NCI-H524 treated with DMSO at 0.1 percent for 48 hours (cell line): ENCODE measurements around the gene ZNF814.
A peak's percentile ranks its signal among the peaks of the same experiment; 100 is the strongest.
"Not testable (repeated sequence)": the region's sequence is repeated elsewhere in the genome, so short reads cannot be mapped to it uniquely, and the experiment has no call there.

ENCODE experiments used
- DNase-seq: peaks from one replicate; lab custom pipeline; 2025; lab: John Stamatoyannopoulos, UW

ZNF814 gene

GRCh38 chr19:57862351-57862750 is 26.5 kb downstream of the ZNF814 start:
- not testable (repeated sequence) for DNase-seq

- not testable (repeated sequence) for DNase-seq
These were observed 34.7 kb downstream of the ZNF814 start for GRCh38 chr19:57854117-57854516.

- DNase-seq = not testable (repeated sequence)
These were observed 36.8 kb downstream of the ZNF814 start for GRCh38 chr19:57851812-57852603.

DNA sequence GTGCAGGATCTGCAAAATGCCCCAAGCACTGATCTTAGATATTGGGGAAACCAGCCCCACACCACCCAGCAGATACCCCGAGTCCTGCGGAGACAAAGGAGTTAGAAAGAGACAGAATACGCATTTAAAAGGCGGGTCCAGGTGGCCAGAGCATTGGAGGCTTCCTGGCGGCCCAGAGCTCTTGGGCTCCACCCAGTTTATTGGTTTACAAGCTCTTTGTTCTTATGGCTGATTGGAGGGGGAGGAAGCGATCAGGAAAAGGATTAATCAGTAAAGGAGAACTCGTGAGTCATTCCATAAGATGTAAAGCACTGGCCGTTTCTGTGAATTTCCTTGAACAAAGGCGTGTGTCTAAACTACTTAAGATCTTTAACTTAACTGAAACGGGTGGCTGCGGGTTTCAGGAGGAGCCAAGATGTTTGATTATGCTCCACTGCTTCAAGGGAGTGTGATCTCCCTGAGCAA is 38.3 kb downstream of the ZNF814 start:
- DNase-seq = no peak

GRCh38 chr19:57849666-57850473 is 39.0 kb downstream of the ZNF814 start, which contains the start of gene ZNF587:
TSS of gene ZNF587 (plus strand) at chr19:57849859. CDS start at chr19:57850039, 180 bp downstream.
- peak; percentile 45 for DNase-seq

GRCh38 chr19:57849162-57849665 is 39.6 kb downstream of the ZNF814 start:
- not testable (repeated sequence) for DNase-seq

DNA sequence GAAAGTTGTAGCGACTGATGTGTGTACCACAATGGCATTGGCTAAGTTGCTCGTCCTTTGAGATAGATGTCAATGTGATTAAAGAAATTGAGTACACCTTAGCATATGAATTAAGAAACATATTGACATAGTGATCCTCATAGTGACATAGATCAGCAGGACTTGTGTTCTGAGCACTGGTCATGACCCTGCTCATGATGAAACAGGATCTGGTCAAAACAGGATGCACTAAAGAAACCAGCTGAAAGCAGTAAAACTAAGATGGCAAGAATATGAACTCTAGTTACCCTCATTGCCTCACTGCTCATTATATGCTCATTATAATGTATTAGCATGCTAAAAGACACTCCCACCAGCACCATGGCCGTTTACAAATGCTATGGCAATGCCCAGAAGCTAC is 41.7 kb downstream of the ZNF814 start:
- not testable (repeated sequence) for DNase-seq

DNA sequence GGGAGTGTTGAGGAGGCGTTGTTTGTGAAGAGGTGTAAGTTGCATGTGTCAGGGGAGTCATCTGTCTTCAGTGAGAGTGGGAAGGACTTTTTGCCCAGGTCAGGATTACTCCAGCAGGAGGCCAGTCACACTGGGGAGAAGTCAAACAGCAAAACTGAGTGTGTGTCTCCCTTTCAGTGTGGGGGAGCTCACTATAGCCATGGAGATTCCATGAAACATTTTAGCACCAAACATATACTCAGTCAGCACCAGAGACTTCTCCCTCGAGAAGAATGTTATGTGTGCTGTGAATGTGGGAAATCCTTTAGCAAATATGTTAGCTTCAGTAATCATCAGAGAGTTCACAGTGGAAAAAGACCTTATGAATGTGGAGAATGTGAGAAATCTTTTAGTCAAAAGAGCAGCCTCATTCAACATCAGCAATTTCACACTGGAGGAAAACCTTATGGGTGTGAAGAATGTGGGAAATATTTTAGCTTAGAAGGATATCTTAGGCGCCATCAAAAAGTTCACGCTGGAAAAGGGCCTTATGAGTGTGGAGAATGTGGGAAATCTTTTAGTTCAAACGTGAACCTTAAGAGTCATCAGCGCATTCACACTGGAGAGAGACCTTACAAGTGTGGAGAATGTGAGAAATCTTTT is 47.6 kb downstream of the ZNF814 start:
- no peak for DNase-seq

DNA sequence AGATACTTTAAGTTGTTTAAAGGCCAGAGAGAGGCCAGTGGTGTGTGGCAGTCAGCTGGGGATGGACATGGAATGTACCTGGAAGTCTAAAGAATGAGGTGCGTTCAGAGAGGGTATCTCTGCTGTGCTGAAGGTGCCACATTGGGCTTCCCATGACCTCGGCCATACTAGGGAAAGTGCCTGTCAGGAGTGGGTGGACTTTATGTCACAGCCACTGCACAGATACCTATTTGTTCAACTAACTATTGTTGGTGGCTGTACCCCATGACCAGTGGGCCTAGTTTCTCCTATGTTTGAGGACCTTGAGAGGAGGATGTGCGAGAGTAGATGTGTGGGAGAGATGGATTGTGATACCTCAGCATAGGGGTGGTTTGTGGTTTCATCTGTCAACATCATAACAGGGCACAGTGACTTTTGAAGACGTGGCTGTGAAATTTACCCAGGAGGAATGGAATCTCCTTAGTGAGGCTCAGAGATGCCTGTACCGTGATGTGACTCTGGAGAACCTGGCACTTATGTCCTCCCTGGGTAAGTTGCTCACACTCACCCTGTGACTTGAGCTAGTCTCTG is 50.1 kb downstream of the ZNF814 start:
- not testable (repeated sequence) for DNase-seq

DNA sequence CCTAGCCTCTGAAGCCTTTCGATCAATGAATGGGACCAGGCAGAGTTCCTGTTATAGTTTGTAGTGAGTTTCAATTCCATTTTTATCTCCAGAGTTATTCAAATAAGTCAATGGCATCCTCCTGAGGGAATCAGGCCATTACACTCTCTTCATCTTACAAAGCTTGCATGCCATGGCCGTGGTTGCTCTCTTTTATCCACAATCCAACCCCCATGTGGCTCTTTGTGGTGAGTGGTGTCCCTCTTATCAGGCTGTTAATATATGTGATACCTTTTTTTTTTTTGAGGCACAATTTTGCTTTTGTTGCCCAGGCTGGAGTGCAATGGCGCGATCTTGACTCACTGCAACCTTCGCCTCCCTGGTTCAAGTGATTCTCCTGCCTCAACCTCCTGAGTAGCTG is 51.8 kb downstream of the ZNF814 start:
- DNase-seq = not testable (repeated sequence)

GRCh38 chr19:57830071-57830602 is 58.7 kb downstream of the ZNF814 start, which contains the start of gene ZNF587B:
TSS of gene ZNF587B (plus strand) at chr19:57830299. CDS start at chr19:57830529, 230 bp downstream.
- no peak for DNase-seq

- DNase-seq = no peak
These were observed 59.5 kb downstream of the ZNF814 start for GRCh38 chr19:57829316-57829715.

DNA sequence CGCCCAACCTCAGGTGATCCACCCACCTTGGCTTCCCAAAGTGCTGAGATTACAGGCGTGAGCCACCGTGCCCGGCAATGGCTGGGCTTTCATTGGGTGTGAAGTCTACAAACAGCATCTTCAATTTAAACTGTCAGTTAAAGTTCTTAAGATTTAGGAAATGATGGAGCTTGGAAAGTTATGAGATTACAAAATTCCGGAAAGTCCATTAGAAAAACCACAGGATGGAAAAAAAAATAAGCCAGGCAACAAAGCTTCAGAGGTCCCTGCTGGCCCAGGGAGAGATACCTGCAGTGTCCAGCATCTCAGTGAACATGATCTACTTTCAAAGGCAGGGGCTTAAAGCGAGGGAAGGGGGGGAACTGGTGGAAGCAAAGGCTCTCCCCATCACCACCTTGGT is 63.3 kb downstream of the ZNF814 start:
- no peak for DNase-seq

DNA sequence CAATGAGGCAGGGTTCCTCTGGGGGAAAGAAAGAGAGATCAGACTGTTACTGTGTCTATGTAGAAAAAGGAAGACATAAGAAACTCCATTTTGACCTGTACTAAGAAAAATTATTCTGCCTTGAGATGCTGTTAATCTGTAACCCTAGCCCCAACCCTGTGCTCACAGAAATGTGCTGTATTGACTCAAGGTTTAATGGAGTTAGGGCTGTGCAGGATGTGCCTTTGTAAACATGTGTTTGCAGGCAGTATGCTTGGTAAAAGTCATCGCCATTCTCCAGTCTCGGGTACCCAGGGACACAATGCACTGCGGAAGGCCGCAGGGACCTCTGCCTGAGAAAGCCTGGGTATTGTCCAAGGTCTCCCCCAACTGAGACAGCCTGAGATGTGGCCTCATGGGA is 65.2 kb downstream of the ZNF814 start:
- not testable (repeated sequence) for DNase-seq

GRCh38 chr19:57823155-57823554 is 65.7 kb downstream of the ZNF814 start:
- not testable (repeated sequence) for DNase-seq

DNA sequence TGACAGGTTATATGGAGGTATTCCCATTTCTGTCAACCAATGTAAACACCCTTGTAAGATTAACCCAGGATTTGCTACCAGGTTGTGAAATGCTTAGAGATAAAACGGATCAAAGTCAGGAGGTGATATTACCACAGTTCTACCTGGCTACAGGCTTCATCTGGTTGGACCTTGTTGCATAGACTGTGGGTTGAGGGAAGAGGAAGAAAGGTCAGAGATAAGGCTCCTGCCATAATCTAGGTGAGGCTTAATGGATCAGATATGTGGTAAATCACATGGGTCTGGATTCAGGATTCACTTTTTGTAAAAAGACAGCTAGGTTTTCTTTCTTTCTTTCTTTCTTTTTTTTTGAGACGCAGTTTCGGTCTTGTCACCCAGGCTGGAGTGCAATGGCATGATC is 67.3 kb downstream of the ZNF814 start:
- DNase-seq = not testable (repeated sequence)

DNA sequence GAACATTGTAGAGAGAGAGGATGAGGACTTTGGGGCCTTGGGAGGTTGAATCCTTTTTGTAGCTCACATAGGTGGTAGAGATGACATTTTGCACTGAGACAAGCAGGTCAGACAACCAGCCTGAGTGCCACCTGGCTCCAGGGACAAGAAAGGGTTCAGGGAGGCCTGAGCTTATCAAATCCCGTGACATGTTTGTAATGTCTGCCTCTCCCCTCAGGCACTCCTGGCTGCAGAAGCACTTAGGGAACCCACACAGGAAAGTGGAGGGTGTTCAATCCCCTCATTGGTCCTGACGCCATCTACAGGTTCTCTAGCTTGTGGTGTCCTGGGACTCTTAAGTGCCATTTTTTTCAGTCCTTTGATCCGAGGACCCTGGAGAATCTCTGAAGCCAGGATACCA is 67.7 kb downstream of the ZNF814 start:
- not testable (repeated sequence) for DNase-seq

DNA sequence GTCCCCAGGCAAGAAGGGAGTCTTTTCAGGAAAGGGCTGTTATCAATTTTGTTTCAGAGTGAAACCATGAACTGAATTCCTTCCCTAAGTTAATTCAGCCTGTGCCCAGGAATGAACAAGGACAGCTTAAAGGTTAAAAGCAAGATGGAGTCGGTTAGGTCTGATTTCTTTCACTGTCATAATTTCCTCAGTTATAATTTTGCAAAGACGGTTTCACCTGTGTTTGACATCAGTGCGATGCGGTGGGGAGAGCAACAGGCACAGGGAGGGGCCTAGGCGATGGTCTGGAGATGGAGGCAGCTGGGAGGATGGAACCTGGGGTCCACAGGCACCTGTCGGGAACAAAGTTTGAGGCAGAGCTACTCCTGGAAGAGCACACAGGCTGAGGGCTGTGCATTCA is 68.2 kb downstream of the ZNF814 start:
- DNase-seq = no peak

DNA sequence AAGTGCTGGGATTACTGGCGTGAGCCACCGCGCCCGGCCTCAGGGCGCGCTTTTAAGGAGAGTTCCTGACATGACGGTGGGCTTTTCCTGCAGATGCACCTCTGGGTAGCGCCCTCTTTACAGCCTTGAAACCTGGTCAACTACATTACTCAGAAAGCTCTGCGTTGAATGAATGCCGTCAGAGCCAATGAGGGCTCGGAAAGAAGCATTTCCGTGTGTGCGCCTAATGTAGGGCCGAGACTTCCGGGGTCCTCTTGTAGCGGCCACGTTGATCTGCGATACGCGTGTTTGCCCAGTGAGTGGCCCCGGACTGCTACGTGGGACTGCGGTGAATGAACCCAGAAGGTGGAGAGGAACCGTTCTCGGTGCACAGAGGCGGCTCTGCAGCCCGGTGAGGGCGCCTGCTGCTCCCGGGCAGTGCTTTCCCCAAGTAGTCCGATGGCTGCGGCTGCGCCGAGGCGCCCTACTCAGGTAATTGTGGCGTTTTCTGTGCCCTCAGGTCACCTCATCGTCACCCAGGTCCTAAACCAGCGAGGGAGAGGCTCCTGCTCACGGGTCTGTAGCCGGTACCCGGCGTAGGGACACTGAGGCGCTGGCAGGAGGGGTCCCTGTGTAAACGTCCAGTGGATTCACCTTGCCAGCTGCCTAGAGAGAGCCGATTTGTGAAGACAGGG is 69.2 kb downstream of the ZNF814 start:
- peak; percentile 79 for DNase-seq

- no peak for DNase-seq
These were observed 70.5 kb downstream of the ZNF814 start for GRCh38 chr19:57818378-57818777.

DNA sequence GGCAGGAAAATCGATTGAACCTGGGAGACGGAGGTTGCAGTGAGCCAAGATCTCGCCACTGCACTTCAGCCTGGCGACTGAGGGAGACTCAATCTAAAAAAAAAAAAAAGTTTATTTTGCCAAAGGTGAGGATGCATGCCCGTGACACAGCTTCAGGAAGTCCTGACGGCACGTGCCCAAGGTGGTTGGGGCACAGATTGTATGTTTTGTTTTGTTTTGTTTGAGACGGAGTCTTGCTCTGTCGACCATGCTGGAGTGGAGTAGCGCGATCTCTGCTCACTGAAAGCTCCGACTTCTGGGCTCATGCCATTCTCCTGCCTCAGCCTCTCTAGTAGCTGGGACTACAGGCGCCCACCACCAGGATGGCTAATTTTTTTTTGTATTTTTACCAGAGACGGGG is 70.9 kb downstream of the ZNF814 start:
- DNase-seq = no peak
